ENCODE data around the gene SLC17A9. TPM values are rescaled to one million over a fixed set of nuclear protein-coding genes. Genes with fewer than 3 reads are reported as not detected.

SLC17A9 gene
- total RNA-seq, 1 experiment from 2014 or later, result 0.91 TPM

GRCh38 chr20:62968378-62969178 is 16.1 kb downstream of the SLC17A9 start:
- DNase-seq (ENCODE audit: low read depth), result no peak

- no peak for DNase-seq (ENCODE audit: low read depth)
These were observed 16.8 kb downstream of the SLC17A9 start for GRCh38 chr20:62969179-62969760.

- DNase-seq (ENCODE audit: low read depth), result no peak
These were observed 17.4 kb downstream of the SLC17A9 start for GRCh38 chr20:62969939-62970306.

DNA sequence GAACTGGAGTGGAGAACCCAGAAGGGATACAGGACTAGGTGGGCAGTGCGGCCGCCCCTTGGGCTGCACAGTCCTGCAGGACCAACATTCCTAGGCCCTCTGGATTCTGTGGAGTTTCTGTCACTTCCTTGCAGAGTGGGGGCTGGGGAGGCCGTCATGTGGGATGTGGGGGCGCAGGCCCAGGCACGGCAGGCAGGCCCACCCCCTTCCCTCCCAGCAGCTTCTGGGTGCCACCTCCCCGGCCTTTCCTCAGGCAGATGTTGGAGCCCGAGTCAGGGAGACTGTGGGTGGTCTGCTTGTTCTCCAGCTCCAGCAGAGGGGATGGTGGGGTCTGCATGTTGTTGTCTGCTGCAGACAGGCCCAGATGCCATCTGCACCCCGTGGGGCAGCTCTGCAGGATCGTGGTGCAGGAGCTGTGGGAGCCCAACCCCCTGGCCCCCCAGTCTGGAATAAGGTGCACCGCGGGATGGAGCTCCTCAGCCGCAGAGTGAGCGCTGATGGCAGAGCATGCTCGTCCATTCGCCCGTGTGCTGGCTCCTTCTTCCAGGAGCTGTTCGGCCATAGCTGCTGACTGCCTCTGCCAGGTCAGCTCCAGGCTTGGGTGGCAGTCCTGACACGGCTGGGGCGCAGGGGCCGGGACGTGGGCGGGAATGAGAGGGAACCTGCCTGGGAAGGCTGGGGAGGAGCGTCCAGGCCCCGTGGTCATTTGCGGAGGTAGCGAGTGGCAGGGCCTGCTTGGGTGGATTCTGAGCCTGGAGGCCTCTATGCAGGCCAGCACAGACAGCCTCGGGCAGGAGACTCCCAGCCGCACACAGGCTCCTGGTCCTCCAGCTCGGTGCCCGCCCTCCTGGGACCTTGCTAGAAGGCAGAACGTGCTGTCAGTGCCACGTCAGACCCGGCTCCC is 18.1 kb downstream of the SLC17A9 start:
- DNase-seq (ENCODE audit: low read depth), result no peak

DNA sequence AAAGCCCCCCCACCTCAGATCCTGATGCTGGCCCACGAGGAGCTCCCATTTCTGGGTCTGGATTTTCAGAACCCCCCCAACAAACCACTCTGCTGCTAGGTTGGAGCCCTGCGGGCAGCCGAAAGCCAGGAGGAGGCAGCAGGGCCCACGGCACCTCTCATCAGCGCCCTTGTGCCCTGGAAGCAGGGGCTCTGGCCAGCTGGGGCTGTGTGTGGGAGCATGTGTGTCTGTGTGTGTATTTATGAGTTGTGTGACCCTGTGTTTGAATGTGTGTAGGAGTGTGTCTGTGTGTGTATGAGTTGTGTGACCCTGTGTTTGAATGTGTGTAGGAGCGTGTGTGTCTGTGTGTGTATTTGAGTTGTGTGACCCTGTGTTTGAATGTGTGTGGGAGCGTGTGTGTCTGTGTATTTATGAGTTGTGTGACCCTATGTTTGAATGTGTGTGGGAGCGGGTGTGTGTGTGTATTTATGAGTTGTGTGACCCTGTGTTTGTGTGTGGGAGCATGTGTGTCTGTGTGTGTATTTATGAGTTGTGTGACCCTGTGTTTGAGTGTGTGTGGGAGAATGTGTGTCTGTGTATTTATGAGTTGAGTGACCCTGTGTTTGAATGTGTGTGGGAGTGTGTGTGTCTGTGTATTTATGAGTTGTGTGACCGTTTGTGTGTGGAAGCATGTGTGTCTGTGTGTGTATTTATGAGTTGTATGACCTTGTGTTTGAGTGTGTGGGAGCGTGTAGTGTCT is 18.9 kb downstream of the SLC17A9 start:
- no peak for DNase-seq (ENCODE audit: low read depth)

- peak; percentile 85 for DNase-seq (ENCODE audit: low read depth)
These were observed 19.7 kb downstream of the SLC17A9 start for GRCh38 chr20:62971950-62972844.

- no peak for DNase-seq (ENCODE audit: low read depth)
These were observed 20.6 kb downstream of the SLC17A9 start for GRCh38 chr20:62972845-62973745.

DNA sequence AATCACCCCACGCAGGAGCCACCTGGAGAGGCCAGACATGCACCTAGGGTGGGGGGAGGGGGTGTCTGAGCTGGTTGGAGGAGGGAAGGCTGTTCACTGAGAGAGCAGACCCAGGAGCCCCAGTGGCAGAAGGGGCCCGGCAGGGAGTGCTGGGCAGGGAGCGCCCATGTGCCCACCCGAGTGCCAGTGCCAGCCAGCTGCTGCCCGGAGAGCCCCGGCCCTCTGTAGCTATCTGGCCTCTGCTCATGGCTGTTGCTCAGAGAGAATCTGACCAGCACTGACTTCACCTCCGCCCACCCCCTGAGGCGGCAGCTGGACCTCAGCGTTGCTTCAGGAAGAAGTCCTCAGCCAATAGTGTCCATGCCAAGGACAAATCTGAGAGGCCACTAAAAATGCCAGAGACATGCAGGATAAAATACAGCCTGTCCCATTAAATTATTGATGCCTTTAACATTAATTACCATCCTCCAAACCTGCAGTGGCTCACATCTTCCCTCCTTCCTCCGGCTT is 22.8 kb downstream of the SLC17A9 start:
- DNase-seq (ENCODE audit: low read depth), result no peak

GRCh38 chr20:62975812-62976508 is 23.5 kb downstream of the SLC17A9 start:
- no peak for DNase-seq (ENCODE audit: low read depth)

DNA sequence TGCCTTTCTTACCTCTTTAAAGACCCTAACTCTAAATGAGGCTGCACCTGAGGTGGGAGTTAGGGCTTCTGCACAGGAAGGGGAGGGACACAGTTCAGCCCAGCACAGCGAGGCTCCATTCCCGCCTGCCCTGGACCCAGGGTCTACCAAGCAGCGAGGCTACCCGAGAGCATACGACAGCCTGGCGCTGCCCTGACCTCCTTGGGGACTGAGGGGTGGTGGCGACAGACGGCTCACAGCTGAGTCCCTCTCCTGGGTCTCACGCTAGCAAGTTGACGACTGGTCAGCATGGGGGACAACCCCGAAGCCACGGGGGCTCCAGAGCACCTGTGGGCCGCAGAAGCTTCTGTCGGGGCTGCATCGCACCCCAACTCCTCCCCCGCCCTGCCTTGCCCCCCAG is 24.4 kb downstream of the SLC17A9 start:
- DNase-seq (ENCODE audit: low read depth), result no peak

DNA sequence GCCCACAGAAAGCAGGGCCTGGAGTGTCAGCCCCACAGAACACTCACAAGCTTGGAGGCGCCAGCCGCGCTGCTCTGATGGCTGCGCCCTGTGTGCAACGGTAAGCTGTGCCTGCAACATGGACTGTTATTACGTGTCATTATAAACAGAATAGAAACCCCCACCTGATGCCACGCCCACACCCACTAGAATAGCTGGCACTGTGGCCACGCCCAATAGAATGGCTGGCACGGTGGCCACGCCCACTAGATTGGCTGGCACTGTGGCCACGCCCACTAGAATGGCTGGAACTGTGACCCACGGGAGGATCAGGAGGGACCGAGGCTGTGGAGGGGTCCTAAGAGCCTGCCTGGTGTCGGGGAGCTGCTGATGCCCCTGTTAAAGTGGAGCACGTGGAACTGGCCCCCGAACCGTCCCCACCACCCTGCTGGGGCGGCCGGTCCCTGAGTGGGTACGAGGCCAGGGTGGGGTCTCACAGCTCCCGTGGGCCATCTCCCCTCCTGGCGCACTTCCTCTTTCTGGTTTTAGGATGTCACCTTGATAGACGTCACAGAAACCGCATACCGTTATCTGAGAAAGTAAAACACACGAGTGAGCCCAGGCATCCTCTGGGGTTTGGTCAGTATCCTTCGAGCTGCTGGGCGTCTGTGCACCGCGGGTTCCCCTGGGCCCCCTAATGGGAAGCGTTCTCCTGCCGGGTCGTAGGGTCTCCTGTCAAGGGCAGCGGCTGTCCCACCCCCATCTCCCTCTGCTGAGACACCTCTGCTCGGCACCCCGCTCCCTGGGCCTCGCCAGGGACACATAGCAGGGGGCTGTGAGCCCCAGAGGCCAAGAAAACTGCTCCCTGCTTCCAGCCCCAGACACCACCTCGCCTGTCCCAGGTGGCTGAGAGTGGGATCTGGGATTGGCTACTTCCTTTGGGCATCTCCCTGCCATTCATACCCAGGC is 25.4 kb downstream of the SLC17A9 start:
- peak; percentile 47 for DNase-seq (ENCODE audit: low read depth)

- no peak for DNase-seq (ENCODE audit: low read depth)
These were observed 26.0 kb downstream of the SLC17A9 start for GRCh38 chr20:62978561-62978943.

- DNase-seq (ENCODE audit: low read depth), result no peak
These were observed 26.8 kb downstream of the SLC17A9 start for GRCh38 chr20:62979310-62979709.

GRCh38 chr20:62979876-62980373 is 27.4 kb downstream of the SLC17A9 start:
- no peak for DNase-seq (ENCODE audit: low read depth)

DNA sequence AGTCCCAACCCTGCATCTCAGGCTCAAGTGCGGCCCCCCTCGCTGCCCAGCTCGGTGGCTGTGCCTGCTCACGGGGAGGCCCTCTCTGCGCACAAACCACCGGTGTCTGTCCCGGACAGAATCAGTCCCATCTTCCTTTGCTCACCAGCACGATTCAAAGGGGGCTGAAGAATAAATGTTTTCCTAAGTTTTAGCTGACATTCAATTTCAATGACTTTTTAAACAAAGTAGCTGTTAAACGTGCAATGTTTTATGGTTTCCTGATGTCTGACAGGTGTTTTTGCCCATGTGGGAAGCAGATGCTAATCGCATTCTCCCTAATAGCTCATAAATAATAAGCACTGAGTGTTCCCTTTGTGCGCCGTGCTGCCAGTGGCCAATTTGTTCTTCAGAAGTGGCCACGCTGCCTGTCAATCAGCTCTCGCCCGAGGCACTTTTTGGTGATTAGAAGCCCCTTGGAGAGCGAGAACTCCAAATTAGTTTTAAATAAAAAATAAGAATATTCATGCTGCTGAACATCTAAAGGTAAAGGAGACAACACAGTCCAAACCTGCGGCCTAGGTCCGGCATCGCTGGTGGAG is 28.0 kb downstream of the SLC17A9 start:
- DNase-seq (ENCODE audit: low read depth), result no peak

DNA sequence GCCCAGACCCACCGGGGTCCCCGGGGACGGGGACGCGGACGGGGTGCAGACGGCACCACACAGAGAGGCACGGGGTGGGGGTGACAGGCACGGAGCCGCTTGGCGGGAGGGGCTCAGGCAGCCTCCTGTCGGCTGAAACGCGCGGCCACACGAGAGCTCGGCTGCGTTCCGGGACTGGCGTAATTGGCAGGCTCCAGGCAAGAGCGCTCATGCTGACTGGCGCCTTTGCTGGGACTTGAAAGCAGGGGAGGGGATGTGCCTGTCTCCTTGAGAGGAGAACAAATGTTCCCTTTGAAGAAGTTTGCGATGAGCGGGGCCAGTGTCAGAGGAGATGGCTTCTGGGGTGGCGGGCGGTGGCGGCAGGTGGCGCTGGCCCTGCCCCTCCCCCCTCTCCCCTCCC is 28.5 kb downstream of the SLC17A9 start:
- DNase-seq (ENCODE audit: low read depth), result peak; percentile 46

Data from Daoy (cell line).